Activated B cell treated with CpG ODN at 0.5 μM for 24 hours (primary cell): ENCODE results near the gene SHH. TPM values are rescaled to one million over a fixed set of nuclear protein-coding genes. Genes with fewer than 3 reads are reported as not detected.

ENCODE experiments used
- ATAC-seq: fragments of 200-7000 bp; cut with Tn5 transposase; one replicate; pipeline ENCODE4 v1.10.0; 2021; ENCODE audit warnings: low read depth, mild to moderate bottlenecking, moderate library complexity
- CTCF ChIA-PET: fragments of 350-600 bp; sonication (Branson Sonifier 250); formaldehyde crosslinking; loops from one replicate; lab custom pipeline; 2021; ENCODE audit warnings: antibody characterized with exemption; lab: Charles Lee
- POLR2A ChIA-PET: fragments of 350-600 bp; sonication (Branson Sonifier 250); formaldehyde crosslinking; loops from one replicate; lab custom pipeline; 2021; ENCODE audit warnings: antibody characterized with exemption; lab: Charles Lee
- DNase-seq: peaks from one replicate; pipeline ENCODE4 v3.0.0; 2022
- H3K27ac Mint-ChIP-seq: one replicate; pipeline ENCODE4 v1.8.0; 2020; ENCODE audit warnings: mixed read lengths
- H3K27me3 Mint-ChIP-seq: one replicate; pipeline ENCODE4 v1.8.0; 2021; ENCODE audit warnings: mixed read lengths
- H3K36me3 Mint-ChIP-seq: one replicate; pipeline ENCODE4 v1.8.0; 2021; ENCODE audit warnings: low read depth, mixed read lengths
- H3K4me1 Mint-ChIP-seq: one replicate; pipeline ENCODE4 v1.8.0; 2021; ENCODE audit warnings: mixed read lengths
- H3K4me3 Mint-ChIP-seq: one replicate; pipeline ENCODE4 v1.8.0; 2020; ENCODE audit warnings: mild to moderate bottlenecking, mixed read lengths
- H3K9me3 Mint-ChIP-seq: one replicate; pipeline ENCODE4 v1.8.0; 2020; ENCODE audit warnings: mixed read lengths
- intact Hi-C: fragments of 100-400 bp; cut with micrococcal nuclease; formaldehyde crosslinking; loops from one replicate; pipeline ENCODE4 v1.15.1; 2024
- total RNA-seq: library from RNA; stranded (reverse); gene quantifications from 2 replicates; pipeline ENCODE4 v1.2.3, GENCODE V29; 2022
- TF ChIP-seq, protein P1 (sequence below): fragments of 200-600 bp; IDR thresholded peaks from one replicate; pipeline ENCODE4 v1.8.0; 2022; ENCODE audit warnings: antibody characterized with exemption, mild to moderate bottlenecking

Gene SHH
- total RNA-seq, 1 donor from 2014 or later: not detected

GRCh38 chr7:155845226-155845625 lies 33.0 kb upstream of the SHH start:
- ChIA-PET POLR2A (no interaction called here), CTCF (no interaction called here)
- TF ChIP-seq, protein P1, sequence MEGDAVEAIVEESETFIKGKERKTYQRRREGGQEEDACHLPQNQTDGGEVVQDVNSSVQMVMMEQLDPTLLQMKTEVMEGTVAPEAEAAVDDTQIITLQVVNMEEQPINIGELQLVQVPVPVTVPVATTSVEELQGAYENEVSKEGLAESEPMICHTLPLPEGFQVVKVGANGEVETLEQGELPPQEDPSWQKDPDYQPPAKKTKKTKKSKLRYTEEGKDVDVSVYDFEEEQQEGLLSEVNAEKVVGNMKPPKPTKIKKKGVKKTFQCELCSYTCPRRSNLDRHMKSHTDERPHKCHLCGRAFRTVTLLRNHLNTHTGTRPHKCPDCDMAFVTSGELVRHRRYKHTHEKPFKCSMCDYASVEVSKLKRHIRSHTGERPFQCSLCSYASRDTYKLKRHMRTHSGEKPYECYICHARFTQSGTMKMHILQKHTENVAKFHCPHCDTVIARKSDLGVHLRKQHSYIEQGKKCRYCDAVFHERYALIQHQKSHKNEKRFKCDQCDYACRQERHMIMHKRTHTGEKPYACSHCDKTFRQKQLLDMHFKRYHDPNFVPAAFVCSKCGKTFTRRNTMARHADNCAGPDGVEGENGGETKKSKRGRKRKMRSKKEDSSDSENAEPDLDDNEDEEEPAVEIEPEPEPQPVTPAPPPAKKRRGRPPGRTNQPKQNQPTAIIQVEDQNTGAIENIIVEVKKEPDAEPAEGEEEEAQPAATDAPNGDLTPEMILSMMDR: no peak
- Mint-ChIP-seq H3K4me1 (no peaks in the 10 kb centered on the region), H3K36me3 (no peaks in the 10 kb centered on the region), H3K9me3 (no peaks in the 10 kb centered on the region), H3K27me3 (peaks cover 3% of the 10 kb centered on the region), H3K27ac (no peak overlapping the region), H3K4me3 (no peak overlapping the region)
- DNase-seq (no peak), ATAC-seq (no peak)
- intact Hi-C loops: no loop called here

DNA sequence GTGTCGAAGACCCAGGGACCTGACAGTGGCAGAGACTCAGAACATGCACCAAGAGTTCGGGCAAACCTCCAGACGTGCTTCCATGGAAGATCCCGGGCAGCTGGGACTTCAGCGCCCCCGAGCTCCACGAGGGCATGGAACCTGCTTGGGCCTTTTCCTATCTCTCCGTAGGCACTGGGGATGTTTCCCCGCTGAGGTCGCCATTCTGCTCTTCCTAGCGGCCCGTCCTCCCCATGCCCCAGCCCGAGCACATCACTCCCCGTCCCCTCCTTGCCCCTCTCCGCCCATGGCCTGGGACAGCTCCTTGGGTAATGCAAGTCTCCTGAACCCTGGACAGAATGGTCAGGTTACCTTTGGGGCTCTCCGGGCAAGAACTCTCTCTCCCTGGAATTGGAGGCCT lies 32.3 kb upstream of the SHH start:
- TF ChIP-seq, protein P1: no peak
- ChIA-PET POLR2A (no interaction called here), CTCF (no interaction called here)
- DNase-seq: no peak
- intact Hi-C loops: no loop called here
- Mint-ChIP-seq H3K9me3 (no peaks in the 10 kb centered on the region), H3K4me3 (no peak overlapping the region), H3K4me1 (no peaks in the 10 kb centered on the region), H3K27me3 (peaks cover 4% of the 10 kb centered on the region), H3K27ac (no peak overlapping the region), H3K36me3 (no peaks in the 10 kb centered on the region)
- no peak for ATAC-seq

DNA sequence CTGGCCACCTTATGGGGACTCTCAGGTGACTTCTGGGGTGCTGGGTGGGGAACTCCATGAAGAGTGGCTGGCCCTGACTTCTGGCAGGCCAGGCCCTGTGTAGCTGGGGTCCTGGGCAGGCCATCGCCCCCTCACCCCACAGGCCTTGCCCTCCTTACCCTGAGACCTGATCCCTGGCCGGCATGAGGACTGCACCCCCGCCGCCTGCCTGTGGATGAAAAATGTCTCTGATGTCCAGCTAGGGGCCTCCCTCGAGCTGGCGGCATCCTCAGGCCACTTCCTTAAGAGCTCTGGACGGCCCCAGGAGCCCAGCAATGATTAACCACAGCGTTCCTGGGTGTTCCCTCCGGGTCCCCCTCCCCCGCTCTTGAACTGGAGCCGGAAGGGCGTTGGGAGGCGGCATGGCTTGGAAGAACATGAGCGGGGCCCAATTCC lies 31.8 kb upstream of the SHH start:
- TF ChIP-seq, protein P1: no peak
- ATAC-seq (no peak), DNase-seq (no peak)
- H3K4me3 Mint-ChIP-seq: no peak overlapping the region
- H3K27me3 Mint-ChIP-seq: peaks cover 4% of the 10 kb centered on the region
- no peaks in the 10 kb centered on the region for H3K36me3 Mint-ChIP-seq
- H3K9me3 Mint-ChIP-seq: no peaks in the 10 kb centered on the region
- CTCF ChIA-PET: no interaction called here
- POLR2A ChIA-PET: no interaction called here
- intact Hi-C loops: no loop called here
- H3K27ac Mint-ChIP-seq: no peak overlapping the region
- H3K4me1 Mint-ChIP-seq: no peaks in the 10 kb centered on the region

- ChIA-PET CTCF (no interaction called here), POLR2A (no interaction called here)
- ATAC-seq (no peak), DNase-seq (no peak)
- intact Hi-C loops: no loop called here
- Mint-ChIP-seq H3K4me1 (no peaks in the 10 kb centered on the region), H3K27me3 (peaks cover 4% of the 10 kb centered on the region), H3K36me3 (no peaks in the 10 kb centered on the region), H3K4me3 (no peak overlapping the region), H3K9me3 (no peaks in the 10 kb centered on the region), H3K27ac (no peak overlapping the region)
- TF ChIP-seq, protein P1: no peak
Measured at GRCh38 chr7:155843426-155844018, 31.3 kb upstream of the SHH start.

DNA sequence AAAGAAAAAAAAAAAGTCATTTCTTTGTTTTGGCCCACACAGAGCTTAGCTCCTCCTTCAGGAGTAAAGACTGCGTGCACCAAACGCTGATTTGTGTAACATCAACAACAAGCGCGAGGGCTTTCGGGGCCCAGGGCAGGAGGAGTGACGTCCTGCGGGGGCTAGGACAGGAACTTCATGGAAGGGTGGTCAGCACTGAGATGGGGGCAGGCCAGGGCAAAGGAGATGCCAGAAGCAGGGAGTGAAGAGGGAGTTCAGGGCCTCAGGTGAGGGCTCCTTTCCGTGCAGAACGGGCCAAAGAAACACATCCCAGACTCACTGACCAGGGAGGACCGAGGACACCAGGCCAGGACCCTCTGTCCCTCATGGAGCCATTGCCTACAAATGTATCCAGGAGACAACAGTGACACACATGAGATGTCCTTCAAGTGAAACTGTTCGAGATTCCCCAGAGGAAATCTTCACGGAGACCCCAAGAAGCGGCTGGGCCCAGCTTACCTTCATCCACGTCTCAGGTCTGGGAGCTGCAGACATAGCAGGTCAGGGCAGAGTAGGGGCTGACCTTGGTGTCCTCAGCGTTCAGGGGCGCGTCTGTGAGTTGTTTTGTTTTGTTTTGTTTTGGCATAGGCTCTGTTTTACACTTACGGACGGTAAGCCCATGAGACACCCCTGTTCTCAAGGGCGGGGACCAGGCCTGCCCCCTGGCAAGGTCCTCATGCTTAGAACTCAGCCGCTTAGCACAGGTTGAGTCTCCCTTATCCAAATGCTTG lies 30.4 kb upstream of the SHH start:
- Mint-ChIP-seq H3K4me1 (no peaks in the 10 kb centered on the region), H3K27me3 (peaks cover 4% of the 10 kb centered on the region), H3K36me3 (no peaks in the 10 kb centered on the region), H3K4me3 (no peak overlapping the region), H3K9me3 (no peaks in the 10 kb centered on the region), H3K27ac (no peak overlapping the region)
- ATAC-seq (no peak), DNase-seq (no peak)
- intact Hi-C loops: no loop called here
- CTCF ChIA-PET: no interaction called here
- POLR2A ChIA-PET: no interaction called here
- TF ChIP-seq, protein P1: no peak
